IPS DF 19.7 (cell line): ENCODE measurements around the gene RAP1GAP.

Experiments used
- DNase-seq: peaks from one replicate; pipeline ENCODE4 v3.0.0-alpha.2; 2013; ENCODE audit warnings: low read depth, low spot score

The RAP1GAP gene

GRCh38 chr1:21669258-21670058 is at the start of gene RAP1GAP:
Gene RAP1GAP (minus strand): TSS chr1:21669357. CDS start chr1:21620032, 49,325 bp downstream.
- DNase-seq, result no peak

DNA sequence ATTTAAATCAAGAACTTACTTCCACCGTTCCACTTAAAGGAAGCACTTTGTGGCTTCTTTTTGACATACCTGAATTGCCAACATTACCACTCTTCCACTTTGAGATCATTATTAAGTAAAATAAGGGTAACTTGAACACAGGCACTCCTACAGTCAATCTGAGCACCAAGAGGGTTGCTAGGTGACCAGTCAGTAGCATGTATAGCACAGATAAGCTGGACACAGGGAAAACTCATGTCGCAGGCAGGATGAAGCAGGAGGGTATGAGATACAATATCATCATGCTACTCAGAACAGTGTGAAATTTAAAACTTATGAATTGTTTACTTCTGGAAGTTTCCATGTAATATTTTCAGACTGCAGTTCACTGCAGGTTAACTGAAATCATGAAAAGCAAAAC is 47.0 kb upstream of the RAP1GAP start:
- no peak for DNase-seq

DNA sequence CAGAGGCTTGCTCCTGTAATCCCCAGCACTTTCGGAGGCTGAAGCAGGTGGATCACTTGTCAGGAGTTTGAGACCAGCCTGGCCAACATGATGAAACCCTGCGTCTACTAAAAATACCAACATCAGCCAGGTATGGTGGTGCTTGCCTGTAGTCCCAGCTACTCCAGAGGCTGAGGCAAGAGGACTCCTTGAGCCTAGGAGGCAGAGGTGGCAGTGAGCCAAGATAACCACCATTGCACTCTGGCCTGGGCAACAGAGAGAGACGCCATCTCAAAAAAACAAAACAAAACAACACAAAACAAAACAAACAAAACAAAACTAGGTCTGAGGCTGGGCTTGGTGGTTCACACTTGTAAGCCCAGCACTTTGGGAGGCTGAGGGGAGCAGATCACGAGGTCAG is 38.7 kb upstream of the RAP1GAP start:
- DNase-seq, result no peak

GRCh38 chr1:21707086-21707840 is 38.1 kb upstream of the RAP1GAP start:
- no peak for DNase-seq

DNA sequence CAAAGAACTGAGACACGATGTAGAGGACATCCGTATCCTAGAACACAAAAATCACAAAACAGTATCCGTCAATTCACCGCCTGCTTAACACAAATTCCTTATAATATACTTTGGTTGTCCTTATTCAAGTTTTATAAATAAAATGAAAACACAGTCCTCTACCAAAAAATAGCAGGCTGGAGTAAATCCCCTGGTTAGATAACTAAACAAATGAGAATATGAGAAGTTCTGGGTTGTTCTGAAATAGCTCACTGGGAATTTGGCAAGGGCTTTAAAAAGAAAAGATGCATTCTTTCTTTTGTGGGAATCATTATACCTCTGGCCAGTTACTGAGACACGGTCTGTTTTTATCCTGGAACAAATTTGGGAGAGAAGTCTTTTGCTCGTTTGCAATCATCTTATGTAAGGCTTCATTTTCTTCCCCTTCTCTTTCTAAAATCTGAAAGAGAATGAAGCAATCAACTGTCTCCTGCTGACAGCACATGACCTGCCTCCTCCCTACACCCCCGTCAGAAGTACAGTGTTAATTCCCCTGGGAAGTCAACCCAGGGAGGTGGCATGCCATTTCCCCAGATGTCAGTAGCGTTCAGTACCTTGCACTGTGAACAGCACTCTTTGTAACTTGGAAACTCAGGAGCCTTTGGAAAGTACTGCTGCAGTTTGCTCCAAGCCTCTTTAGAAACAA is 37.1 kb upstream of the RAP1GAP start:
- DNase-seq, result peak; percentile 42

DNA sequence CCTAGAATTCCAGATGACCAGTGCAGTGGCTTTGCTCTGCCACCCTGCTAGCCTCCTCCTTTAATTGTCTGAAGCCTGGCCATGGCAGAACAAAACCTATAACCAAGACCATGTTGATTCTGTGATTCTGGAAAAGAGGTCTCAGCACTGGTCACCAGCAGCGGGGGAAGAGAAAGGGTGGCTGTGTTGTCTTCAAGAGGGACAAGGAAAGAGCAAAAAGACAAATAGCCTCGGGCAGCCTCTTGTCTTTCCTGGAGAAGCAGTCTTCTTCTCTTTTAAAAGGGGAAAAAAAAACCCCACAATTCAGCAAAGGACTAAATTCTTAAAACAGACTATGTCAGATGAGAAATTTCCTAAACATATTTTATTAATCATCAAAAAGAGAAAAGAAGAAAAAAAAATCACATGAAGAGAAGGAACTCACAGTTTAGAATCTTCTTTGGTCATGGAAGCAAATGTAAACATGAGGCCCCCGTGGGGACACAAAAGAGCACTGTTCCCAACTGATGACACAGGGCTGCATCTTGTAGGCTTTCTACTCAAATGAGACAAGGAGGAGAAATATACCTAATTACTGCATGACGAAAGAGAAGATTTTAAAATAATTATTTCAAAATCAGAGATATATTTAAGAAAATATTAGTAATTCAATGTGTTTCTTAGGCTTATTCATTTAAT is 36.3 kb upstream of the RAP1GAP start:
- DNase-seq, result no peak

DNA sequence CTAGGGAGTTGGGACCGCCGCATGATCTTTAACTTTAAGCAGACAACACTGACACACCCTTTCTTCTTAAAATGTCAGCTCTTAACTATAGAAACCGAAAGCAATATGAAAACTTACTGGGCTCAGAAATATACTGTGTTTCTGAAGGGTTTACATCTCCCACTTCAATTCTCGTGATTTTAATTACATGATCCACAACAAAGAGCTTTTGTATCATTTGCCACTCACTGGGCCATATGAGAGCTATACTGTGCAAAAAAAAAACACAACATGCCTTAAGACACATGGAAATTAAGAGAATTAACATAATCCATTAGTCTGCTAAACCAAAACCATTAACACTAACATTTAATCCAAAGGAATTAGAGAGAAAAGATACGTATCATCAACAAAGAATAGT is 35.0 kb upstream of the RAP1GAP start:
- DNase-seq, result no peak

GRCh38 chr1:21703318-21703963 is 34.3 kb upstream of the RAP1GAP start:
- DNase-seq, result no peak

DNA sequence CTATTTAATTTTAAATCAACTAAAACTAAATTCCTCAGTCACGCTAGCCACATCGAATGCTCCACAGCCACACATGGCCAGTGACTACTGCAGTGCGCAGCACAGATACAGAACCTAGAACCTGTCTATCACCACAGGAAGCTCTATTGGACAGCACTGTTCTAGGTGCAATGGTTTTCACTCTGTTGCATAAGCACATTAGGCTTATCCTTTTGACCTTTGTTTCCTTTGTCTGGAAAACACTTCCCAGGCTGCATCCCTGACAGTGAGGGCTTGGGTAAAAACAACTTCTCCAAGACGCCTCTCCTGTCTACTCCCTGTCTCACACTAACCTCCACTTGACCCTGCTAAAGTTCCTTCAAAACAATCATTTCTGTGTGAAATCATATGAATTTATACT is 33.6 kb upstream of the RAP1GAP start:
- no peak for DNase-seq

GRCh38 chr1:21701401-21701800 is 32.2 kb upstream of the RAP1GAP start:
- no peak for DNase-seq

DNA sequence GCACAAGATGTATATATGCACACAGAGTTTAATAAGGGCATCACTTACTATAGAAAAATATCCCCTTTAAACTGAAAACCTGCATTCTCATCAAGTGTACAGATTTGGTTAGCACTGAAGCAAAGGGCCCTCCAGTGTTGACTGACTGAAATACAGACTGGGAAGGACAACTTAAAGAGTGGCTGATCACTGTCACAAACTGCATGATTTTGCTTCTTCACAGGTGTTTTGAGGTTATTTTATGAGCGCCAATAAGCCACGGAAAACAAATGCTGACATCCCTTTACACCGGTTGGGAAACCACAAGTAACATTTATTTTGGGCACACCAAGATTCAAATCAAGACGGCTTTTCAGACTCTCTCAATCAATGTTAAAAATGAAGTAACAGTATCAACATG is 30.9 kb upstream of the RAP1GAP start:
- no peak for DNase-seq

DNA sequence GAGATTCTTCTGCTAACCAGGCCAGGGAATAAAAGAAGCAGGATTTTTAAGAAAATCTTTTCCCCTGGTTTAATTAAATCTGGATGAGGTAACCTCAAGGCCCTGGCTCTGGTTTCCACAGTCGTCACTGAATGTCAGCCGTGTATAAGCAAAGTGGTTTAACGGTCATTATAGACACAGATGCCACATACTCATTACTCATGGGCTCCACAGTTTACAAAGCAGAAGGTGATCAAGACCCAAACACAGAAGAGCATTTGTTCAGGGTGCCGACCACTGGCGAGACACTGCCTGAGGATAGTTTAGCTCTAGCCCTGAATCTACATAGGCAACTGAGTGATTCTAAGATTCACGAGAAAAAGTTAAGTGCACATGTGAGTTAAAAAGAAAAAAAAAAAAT is 27.8 kb upstream of the RAP1GAP start:
- no peak for DNase-seq

DNA sequence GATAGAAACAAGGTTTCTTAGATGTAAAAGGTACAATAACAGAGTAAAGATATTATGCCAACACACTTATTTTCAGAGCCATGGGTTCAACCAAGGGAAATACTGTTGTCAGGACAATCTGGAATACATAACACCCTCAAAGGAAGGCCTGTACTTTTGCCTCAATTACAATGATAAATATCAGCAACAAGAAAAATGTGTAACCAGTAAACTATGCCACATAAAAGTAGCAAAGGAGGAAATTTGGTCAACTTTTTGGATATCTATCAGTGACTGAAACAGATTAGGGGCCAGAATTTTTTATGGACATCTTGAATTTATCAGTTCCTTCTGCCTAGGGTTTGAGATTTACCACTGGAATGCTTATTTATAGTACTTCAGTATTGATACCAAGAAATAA is 24.6 kb upstream of the RAP1GAP start:
- no peak for DNase-seq

DNA sequence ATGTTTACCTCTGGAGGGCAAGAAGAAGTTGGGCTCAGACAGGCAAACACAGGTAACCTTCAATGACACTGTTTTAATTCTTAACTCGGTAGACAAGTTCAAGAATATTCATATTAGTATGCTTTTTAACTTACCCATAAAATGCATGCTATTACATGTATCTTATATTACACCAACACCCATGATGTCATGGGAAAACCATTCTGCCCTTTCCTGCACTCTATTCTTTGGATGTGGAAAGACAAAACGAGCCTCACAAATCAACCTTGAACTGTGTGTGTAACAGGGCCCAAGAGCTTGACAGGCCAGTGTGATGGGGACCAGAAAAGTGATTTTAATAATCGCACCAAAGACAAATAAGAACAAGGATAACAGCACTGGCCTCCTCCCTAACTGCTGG is 22.6 kb upstream of the RAP1GAP start:
- no peak for DNase-seq

DNA sequence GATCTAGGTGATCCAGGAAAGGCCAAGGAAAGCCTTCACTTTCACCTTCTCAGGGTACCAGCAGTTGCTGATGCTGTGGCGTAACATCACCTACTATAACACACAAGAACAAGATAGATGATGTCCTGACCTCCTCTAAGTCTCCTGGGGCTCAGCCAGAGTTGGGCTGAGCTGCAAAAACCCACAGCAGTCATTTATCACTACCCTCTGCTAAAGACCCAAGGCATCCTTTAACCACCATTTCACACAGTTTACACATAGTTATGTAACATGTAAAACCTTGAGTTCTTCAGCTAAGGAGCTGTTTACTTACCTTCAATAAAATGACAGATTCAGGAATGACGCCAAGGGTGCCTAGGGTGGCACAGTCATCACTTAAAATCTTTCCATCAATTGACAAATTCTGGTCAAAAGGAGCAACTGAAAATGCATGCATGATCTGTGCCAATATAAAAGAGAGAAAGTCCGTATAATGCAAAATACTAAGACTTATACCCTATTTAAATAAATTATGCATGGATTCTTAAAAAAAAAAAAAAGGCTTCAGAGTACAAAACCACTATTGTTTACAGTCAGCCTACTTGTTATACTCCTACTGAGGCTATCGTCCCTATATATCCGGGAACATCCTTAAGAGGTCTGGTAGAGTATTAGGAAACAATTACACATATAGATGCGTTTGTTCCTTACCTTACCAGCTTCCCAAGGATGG is 20.7 kb upstream of the RAP1GAP start:
- no peak for DNase-seq

- no peak for DNase-seq
Observed at GRCh38 chr1:21687081-21687529, 17.9 kb upstream of the RAP1GAP start.

DNA sequence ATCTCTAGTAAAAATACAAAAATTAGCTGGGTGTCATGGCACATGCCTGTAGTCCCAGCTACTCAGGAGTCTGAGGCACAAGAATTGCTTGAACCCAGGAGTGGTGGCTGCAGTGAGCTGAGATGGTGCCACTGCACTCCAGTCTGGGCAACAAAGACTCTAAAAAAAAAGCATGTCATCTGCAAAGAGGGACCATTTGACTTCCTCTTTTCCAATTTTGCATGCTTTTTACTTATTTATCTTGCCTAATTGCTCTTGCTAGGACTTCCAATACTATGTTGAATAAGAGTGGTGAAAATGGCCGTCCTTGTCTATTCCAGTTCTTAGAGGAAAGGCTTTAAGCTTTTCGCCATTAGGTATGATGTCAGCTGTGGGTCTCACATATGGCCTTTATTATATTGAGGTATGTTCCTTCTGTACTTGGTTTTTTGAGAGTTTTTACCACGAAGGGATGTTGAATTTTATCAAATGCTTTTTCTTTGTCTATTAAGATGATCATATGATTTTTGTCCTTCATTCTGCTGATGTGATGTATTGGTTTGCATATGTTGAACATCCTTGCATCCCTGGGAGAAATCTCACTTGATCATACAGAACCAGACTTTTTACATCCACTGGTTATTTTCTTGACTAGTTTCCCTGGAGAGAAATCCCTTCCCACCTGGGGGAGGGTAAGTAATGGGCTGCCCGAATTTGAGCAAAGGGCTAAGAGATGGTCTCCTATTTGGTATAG is 17.0 kb upstream of the RAP1GAP start:
- no peak for DNase-seq

DNA sequence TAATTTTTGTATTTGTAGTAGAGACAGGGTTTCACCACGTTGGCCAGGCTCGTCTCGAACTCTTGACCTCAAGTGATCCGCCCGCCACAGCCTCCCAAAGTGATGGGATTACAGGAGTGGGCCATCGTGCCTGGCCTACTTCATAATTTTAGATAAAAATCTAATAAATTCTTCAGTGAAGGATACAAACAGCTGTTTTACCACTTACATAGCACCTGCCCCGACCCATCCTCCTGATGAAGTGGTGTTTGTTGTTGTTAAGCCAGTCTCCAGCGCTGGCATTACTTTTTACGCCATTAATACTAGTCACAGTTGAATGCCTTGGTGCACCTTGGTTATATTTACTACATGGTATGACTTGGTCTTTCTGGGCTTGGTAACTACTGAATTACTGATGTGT is 12.3 kb upstream of the RAP1GAP start:
- DNase-seq, result no peak

DNA sequence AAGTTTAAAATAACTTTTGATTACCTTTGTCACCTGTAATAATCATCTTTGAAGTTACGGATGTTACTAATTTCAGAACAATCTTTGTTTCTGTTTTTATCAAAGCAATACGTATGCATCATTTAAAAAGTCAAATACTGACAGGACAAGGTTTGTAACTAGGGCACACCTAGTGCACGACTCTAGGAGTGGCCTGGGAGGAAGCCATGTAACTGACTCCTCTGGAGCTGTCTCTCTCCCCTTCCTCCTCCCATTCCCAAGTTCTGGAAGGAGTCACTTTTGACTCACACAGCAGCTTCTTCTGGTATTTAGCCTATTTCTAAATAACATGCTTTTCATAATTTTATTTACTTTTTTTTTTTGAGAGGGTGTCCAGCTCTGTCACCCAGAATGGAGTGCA is 11.8 kb upstream of the RAP1GAP start:
- no peak for DNase-seq

DNA sequence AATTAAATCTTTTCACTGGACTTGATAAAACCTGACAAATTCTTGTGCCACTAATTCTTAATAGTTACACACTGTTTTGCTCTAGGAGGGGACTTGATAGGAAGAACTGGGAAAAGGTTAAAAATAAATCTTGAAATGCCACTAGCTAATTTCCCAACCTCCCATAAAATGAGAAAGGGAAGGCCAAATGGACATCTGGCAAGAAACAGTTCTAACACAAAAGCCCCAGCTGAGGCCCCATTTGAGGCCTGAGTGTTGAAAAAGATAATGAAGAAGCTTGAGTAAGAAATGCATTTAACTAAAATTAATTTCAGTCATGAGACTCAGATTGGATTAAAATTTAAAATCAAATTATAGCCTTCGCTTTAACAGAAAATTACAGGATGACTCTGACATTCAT is 11.2 kb upstream of the RAP1GAP start:
- DNase-seq, result no peak
